GM12874 (cell line): ENCODE data around the gene CDK5RAP2.

ENCODE experiments used
- TF ChIP-seq, protein P1 (sequence below): IDR thresholded peaks from 2 replicates; pipeline ENCODE4 v1.5.1; 2011; ENCODE audit warnings: low read depth, mild to moderate bottlenecking, control low read depth, low read length, moderate library complexity; ENCODE audit not compliant: insufficient read depth

CDK5RAP2 gene

DNA sequence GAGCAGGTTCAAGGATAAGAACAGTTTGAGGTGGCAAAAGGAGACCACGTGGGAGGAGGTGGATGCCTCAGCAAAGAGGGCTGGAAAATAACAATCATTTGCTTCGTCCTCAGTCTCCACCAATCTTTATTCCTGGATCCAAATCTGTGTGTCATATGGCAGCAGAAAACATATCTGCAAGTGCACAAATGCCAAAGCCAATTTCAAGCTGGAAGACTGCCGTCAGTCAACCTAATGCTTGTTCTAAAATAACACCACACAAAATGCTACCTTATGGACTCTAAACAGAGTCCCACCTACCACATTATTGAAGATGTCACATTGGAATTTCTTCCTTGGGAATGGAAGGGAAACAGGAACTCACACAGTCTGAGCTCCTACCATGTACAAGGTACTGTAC, 129.1 kb downstream of the CDK5RAP2 start:
- TF ChIP-seq, protein P1, sequence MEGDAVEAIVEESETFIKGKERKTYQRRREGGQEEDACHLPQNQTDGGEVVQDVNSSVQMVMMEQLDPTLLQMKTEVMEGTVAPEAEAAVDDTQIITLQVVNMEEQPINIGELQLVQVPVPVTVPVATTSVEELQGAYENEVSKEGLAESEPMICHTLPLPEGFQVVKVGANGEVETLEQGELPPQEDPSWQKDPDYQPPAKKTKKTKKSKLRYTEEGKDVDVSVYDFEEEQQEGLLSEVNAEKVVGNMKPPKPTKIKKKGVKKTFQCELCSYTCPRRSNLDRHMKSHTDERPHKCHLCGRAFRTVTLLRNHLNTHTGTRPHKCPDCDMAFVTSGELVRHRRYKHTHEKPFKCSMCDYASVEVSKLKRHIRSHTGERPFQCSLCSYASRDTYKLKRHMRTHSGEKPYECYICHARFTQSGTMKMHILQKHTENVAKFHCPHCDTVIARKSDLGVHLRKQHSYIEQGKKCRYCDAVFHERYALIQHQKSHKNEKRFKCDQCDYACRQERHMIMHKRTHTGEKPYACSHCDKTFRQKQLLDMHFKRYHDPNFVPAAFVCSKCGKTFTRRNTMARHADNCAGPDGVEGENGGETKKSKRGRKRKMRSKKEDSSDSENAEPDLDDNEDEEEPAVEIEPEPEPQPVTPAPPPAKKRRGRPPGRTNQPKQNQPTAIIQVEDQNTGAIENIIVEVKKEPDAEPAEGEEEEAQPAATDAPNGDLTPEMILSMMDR = no peak

DNA sequence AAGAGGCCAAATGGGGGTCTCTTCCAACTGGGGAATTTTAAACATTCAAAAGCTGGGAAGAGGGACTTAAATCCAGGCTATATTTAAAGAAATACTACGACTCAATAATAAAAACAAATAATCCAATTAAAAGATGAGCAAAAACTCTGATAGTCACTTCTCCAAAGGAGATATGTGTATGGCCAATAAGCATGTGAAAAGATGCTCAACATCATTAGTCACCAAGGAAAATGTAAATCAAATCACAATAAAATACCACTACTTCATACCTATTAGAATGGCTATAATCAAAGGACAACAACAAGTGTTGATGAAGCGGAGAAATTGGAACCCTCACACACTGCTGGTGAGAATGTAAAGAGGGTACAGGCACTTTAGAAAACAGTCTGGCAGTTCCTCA, 130.4 kb downstream of the CDK5RAP2 start:
- TF ChIP-seq, protein P1 = no peak

DNA sequence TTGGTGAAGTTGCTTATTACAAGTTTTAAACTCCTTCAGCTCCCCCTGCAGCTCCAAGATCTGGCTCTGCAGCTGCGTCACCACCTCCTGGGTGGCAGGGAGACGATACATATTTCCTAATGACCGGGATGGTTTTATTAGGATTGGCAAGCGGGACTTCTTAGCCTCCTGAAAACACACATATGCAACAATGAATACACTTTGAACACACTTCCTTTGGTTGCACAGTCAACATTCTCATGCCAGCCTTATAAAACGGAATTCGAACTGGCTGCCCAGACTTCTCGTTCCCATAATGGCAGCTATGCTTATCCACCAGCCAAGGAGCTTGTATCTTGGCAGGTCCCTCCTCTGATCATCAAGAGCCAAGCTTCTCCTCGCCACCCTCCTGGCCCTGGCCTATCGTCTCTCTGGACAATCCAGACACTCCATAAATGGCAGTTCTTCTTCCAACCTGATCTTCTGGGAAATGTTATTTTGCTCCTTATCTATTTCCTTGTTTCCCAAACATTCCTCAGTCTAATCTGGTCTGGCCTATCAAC, 131.9 kb downstream of the CDK5RAP2 start:
- TF ChIP-seq, protein P1 = no peak

DNA sequence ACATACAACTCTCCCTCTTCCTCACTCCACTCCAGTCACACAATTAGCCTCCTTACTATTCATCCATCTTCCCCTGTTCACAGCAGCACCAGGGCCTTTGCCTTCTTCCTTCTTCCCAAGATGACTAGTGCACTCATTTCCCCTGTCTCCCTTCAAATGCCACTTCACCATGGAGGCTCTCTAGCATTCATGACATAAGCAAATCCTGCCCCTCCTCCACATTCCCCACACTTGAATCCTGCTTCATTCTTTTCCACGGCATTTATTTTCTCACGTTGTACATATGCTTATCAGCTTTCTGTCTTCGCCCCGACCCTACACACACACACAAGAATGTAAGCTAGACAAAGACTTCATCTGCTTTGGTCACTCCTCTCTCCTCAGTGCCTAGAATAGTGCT, 133.3 kb downstream of the CDK5RAP2 start:
- TF ChIP-seq, protein P1 = no peak

DNA sequence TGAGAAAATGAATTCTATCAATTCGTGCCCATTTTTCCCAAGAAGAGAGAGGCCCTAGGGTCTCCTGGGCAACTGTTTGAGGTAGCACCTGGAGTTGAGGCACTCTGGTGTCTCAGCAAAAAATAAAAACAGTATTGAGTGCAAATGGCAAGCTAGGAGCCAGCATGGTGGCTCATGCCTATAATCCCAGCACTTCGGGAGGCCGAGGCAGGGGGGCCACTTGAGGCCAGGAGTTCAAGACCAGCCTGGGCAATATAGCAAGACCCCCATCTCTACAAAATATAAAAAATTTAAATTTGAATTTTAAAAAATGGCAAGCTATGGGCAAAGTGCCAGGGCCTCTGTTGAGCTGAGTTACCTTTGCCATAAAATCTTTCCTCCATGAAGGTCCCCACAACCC, 136.0 kb downstream of the CDK5RAP2 start:
- TF ChIP-seq, protein P1 = no peak

DNA sequence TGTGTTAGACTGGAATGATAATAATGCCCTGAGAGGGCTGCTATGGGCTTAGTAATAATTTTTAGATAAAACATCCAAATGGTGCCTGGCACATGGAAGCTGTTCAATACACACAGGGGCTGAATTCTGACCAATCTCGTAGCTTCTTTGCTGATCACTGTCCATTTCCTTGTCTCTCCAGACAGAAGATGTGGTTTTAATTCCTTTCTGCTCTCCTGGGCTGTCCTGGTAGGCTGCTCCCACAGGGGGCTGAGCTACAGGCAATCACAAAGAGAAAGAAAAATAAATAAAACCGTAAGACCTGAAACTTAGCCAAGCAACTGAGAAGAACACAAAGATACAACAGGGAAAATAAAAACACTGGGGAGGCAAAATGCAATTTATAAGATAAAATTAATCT, 136.5 kb downstream of the CDK5RAP2 start:
- TF ChIP-seq, protein P1 = no peak

DNA sequence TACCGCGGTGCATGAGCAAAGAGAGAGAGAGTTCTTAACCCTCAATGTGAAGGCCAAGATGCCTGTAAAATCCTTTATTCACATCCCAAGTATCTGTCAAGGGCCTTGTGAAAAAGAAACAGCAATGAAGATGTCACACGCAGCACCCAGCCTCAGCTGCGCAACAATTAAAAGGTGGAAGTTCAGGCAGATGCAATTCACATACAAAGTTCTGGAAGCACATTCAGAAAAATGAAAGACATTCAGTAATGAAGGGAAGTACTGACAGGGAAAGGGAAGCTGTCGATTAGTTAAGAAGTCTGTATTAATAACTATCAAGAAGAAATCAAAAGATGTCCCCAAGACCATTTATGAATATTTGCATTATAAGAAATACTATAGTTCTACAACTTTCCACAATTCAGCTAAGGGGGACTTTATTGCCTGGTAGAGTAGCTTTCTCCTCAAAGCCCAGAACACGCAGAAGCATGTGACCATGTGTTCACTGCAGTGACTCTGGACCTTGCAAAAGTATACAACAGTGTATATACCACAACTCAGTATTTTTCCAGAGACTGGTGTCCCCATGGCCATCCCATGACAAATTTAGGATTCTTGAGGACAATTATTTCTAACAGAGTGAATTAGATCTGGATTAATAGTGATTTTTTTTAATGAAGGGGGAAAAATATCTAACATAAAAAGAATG, 137.5 kb downstream of the CDK5RAP2 start:
- TF ChIP-seq, protein P1 = no peak
